GM12892 (cell line): ENCODE data around the gene LMF2. TPM values are rescaled to one million over a fixed set of nuclear protein-coding genes. Genes with fewer than 3 reads are reported as not detected.
A peak's percentile ranks its signal among the peaks of the same experiment; 100 is the strongest.

Experiments used
- DNase-seq: peaks from one replicate; pipeline ENCODE4 v3.0.0; 2011; ENCODE audit not compliant: insufficient read length
- FAIRE-seq: peaks from 2 replicates; lab custom pipeline; 2011; peaks lifted over from hg19 to GRCh38; lab: Jason Lieb, UNC
- POLR2A ChIP-seq: IDR thresholded peaks from 2 replicates; pipeline ENCODE4 v1.6.1; 2011; ENCODE audit warnings: low read depth, low read length, control low read depth
- POLR2AphosphoS5 ChIP-seq: IDR thresholded peaks from 2 replicates; pipeline ENCODE4 v1.6.1; 2011; ENCODE audit warnings: low read depth, low read length, control low read depth
- TAF1 ChIP-seq: IDR thresholded peaks from 2 replicates; pipeline ENCODE4 v1.6.1; 2011; ENCODE audit warnings: low read depth, mild to moderate bottlenecking, control low read depth, low read length, borderline replicate concordance
- polyA plus RNA-seq: library from polyadenylated mRNA; unstranded; fragments of >200 nt; gene quantifications from one replicate; pipeline ENCODE4 v1.2.1, GENCODE V29; 2012; ENCODE audit warnings: missing spikeins, inconsistent platforms; ENCODE audit not compliant: missing spikeins

The LMF2 gene, protein sequence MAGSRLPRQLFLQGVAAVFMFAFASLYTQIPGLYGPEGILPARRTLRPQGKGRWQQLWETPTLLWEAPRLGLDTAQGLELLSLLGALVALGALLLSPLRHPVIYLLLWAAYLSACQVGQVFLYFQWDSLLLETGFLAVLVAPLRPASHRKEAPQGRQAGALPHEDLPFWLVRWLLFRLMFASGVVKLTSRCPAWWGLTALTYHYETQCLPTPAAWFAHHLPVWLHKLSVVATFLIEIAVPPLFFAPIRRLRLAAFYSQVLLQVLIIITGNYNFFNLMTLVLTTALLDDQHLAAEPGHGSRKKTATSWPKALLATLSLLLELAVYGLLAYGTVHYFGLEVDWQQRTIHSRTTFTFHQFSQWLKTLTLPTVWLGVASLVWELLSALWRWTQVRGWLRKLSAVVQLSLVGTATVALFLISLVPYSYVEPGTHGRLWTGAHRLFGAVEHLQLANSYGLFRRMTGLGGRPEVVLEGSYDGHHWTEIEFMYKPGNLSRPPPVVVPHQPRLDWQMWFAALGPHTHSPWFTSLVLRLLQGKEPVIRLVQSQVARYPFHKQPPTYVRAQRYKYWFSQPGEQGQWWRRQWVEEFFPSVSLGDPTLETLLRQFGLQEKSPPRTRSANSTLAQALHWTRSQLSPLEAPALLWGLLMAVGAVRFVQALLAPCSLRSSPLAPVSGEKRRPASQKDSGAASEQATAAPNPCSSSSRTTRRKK
- 6.7 TPM for polyA plus RNA-seq

DNA sequence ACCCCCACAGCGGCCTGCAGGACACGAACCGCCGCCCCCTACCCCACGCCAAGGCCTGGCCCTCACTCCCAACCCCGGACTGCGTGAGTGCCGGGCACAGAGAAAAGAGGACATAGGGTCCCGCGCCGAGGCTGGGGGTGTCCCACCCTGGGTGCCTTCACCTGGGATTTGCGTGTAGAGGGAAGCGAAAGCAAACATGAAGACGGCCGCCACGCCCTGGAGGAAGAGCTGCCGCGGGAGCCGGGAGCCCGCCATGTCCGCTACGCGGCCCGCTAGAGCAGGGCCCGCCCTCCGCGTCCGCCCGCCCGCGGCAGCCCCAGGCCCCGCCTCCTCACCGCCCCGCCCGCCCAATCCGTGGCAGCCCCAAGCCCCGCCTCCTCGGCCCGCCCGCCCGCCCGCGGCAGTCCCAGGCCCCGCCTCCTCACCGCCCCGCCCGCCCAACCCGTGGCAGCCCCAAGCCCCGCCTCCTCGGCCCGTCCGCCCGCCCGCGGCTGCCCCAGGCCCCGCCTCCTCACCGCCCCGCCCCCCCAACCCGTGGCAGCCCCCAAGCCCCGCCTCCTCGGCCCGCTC, at the start of gene LMF2:
LMF2 (minus strand) TSS at position 282 of the 570 bp plus-strand sequence; CDS start at position 255, 27 bp downstream.
- FAIRE-seq (no peak), DNase-seq (peak; percentile 98)
- peak; percentile 25; the same call in 1 of the 2 replicates for TF ChIP-seq TAF1
- 0 out of 2 replicates have a peak, but pooled peaks have one; percentile 9 for TF ChIP-seq POLR2AphosphoS5
- peak; percentile 54; the same call in 1 of the 2 replicates for TF ChIP-seq POLR2A

DNA sequence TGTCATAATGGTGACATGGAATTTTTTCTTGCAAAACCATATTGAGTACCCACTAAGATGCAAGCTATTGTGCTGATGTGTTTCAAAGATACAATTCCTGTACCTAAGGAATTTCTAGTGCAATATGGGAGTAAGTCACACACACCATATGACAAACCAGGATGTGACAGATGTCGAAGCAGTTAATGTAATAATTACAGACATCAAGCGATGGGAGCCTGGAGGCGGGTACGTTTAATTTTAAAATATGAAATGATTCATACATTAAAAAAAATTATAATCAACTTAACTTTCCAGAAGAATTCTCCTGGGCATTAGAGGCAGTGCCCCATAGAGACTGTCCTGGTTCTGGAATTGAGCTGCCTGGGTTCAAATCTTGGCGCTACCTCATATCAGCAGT, 49.2 kb upstream of the LMF2 start:
- DNase-seq (no peak), FAIRE-seq (no peak)
- TF ChIP-seq TAF1, result no peak
- no peak for TF ChIP-seq POLR2AphosphoS5

DNA sequence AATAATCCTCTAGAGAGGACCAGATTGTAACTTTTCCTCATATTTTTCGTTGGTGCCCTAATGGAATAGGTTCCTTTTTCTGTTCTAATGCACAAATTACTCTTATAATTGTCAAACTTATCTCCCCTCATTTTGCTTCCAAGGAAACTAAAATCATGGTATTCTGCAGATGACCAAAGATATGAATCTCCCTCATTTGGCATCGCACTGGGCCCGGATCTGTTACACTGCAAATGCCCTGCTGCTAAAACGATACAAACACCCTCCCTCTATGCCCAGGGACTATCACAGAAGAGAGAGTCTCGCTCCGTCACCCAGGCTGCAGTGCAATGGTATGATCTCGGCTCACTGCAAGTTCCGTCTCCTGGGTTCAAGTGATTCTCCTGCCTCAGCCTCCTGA, 45.8 kb upstream of the LMF2 start:
- FAIRE-seq (no peak), DNase-seq (no peak)
- TF ChIP-seq TAF1 (no peak), POLR2AphosphoS5 (no peak), POLR2A (no peak)

DNA sequence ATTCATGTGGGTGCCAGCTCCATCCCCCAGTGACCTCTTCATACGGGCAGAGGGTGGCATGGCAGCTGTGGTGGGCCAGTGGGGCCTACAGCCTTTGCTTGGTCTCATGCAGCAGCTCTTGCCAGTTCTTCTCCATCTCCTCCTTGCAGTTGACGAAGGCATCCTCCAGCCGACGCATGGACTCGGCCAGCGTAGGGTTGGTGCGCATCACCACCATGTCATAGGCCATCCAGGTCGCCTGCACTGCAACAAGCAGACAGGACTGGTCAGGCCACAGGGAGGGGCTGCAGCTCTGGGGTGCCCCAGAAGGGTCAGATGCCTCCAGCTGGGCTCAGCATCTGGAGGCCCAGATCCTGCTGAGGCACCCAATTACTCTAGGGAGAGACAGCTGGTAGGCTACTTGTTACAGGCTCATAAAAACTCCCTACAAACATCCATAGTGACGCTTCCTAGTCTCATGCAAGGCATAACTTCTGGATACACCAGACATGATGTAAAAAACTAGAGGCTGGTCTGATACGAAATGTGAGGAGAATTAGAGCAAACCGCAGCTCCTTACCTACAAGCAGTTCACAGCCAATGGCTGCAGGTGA, 43.8 kb upstream of the LMF2 start:
- FAIRE-seq (no peak), DNase-seq (no peak)
- no peak for TF ChIP-seq POLR2A
- TF ChIP-seq POLR2AphosphoS5, result no peak
- no peak for TF ChIP-seq TAF1

DNA sequence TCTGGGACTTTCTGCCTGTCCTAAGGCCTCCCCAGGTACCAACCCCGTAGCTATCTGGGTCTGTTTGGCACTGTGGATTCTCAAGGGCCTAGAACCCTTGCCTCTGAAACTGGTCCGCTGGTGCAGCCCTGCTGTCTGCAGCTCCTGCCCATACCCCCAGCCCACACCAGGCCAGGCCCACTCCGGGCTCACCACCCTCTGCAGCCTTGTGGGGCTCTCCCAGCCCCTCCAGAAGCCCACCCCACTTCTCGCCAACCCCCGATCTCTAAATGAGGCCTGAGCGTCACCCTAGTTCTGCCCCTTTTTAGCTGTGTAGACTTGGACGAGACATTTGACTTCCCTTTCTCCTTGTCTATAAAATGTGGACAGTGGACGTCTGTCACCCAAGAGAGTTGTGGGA, 42.9 kb upstream of the LMF2 start:
- TF ChIP-seq TAF1 (no peak), POLR2A (no peak), POLR2AphosphoS5 (no peak)
- DNase-seq, result no peak
- no peak for FAIRE-seq

DNA sequence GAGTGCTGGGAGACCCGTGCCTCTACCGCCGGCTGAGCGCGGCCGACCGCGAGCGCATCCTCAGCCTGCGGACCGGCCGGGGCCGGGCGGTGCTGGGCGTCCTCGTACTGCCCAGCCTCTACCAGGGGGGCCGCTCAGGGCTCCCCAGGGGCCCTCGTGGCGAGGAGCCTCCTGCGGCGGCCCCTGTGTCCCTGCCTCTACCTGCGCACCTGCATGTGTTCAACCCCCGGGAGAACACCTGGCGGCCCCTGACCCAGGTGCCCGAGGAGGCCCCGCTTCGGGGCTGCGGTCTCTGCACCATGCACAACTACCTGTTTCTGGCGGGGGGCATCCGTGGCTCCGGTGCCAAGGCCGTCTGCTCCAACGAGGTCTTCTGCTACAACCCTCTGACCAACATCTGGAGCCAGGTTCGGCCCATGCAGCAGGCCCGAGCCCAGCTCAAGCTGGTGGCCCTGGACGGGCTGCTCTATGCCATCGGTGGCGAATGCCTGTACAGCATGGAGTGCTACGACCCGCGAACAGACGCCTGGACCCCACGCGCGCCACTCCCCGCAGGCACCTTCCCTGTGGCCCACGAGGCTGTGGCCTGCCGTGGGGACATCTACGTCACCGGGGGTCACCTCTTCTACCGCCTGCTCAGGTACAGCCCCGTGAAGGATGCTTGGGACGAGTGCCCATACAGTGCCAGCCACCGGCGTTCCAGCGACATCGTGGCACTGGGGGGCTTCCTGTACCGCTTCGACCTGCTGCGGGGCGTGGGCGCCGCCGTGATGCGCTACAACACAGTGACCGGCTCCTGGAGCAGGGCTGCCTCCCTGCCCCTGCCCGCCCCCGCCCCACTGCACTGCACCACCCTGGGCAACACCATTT, 41.7 kb upstream of the LMF2 start:
- TF ChIP-seq POLR2A, result no peak
- no peak for TF ChIP-seq TAF1
- TF ChIP-seq POLR2AphosphoS5, result no peak
- no peak for FAIRE-seq
- peak; percentile 64 for DNase-seq

DNA sequence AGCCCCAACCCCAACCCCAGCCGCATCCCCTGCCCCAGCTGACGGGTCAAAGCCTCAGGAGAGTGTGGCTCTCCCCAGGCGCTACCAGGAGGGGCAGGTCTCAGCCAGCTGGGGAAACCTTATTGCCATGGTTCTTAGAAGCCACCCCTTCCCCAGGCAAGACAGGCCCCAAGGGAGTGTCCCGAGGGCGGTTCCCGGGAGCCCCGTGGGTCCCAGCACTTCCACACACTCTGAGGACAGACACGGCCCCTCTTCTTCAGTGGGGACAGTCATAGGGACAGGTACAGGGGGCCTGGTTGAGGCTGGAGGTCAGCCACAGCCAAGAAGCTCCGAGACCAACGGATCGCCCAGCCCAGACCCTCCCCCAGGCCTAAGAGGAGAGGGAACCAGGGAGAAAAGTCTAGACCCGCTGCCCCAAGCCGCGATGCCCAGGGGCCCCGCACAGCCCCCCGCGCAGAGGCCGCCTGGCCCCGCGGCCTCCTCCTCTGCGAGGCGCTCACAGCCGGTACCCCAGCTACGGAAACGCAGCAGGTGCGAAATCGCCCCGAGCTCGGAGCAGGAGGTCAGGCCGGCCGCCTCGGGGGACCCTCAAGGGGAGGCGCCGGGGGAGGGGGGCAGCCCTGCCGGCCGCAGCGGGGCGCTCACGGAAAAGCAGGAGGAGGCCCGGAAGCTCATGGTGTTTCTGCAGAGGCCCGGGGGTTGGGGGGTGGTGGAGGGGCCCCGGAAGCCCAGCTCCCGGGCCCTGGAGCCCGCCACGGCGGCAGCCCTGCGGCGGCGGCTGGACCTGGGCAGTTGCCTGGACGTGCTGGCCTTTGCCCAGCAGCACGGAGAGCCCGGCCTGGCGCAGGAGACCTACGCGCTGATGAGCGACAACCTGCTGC, 40.8 kb upstream of the LMF2 start:
- no peak for TF ChIP-seq TAF1
- TF ChIP-seq POLR2A, result no peak; the same call in 1 of the 2 replicates
- TF ChIP-seq POLR2AphosphoS5, result no peak
- FAIRE-seq (peak; percentile 64), DNase-seq (peak; percentile 77)

DNA sequence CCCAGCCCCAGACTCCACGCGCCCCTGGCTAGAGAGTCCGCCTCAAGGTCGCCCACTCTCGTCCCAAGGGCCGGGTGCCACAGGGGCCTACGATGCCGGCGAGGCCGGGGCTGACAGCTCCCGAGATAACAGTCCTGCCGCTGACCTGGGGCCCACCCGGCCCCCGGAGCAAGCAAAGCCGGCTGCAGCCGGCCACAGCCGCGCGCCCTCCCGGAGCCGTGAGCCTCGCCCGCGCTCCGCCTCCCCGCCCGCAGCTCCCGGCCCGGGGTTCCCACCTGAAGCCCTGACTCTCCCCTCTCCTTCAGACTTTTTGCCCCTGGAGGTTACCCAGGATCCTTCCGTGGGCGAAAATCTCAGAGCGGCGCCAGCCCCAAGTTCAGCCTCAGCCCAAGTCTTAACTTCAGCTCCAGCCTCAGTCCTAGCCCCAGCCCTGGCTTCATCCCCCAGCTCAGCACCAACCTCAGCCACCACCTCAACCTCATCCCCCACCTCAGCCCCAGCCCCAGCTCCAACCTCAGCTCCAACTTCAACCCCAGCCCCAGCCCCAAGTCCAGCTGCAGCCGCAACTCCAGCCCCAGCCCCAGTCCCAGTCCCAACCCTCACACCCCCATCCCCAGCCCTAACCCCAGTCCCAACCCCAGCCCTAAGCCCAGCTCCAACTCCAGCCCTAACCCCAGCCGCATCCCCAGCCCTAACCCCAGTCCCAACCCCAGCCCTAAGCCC, 39.9 kb upstream of the LMF2 start:
- TF ChIP-seq POLR2AphosphoS5 (no peak), POLR2A (no peak), TAF1 (no peak)
- FAIRE-seq (no peak), DNase-seq (no peak)

DNA sequence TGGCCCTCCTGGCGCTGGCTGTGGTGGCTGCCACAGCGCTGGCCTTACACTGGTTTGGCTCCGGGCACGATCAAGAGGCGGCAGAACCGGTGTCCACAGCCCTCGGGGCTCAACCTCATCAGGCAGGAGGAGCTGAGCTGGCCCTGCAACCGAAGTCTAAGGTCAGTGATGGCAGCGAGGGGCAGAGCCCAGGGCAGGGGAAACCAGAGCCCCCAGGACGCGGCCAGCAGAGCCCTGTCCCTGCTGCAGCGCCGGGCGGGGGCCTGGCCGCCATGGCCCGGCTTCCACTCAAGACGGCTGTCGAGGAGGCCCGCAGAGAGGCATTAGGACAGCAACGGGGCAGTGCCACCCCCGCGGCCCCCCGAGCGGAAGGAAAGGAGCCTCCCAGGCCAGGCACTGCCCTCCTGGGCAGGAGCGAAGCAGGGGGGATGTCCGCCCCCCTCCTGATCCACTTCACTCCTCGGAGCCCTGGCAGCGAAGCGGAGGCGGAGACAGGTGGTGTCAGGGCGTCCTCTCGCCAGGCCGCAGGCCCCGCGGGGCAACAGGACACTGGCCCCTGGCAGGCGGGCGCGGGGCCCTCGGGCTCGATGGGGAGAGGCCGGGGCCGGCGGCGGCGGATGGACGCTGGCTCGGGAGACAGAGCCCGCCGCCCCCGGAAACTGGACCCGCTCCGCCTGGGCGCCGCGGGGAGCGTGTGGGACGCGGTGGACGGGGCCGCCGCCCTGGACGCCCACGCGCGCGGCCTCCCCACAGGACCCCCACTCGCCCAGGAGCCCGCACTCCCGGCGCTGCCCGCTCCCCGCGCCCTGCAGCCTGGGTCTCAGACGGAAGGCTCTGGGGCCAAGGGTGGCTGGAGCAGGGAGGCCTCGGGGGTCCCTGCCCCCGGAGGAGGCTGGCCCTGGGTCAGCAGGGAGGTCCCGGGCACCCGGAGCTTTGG, 39.1 kb upstream of the LMF2 start:
- no peak for FAIRE-seq

More for the DNA sequence above, 39.1 kb upstream of the LMF2 start:
- no peak for DNase-seq
- TF ChIP-seq POLR2AphosphoS5, result no peak
- TF ChIP-seq TAF1, result no peak
- no peak for TF ChIP-seq POLR2A
